Measurements from ENCODE around the gene LDLRAD2. TPM values are rescaled to one million over a fixed set of nuclear protein-coding genes. Genes with fewer than 3 reads are reported as not detected.
"Not testable (repeated sequence)": the region's sequence is repeated elsewhere in the genome, so short reads cannot be mapped to it uniquely, and the experiment has no call there.

The LDLRAD2 gene
- total RNA-seq, 1 donor from 2014 or later = 0.10 TPM

DNA sequence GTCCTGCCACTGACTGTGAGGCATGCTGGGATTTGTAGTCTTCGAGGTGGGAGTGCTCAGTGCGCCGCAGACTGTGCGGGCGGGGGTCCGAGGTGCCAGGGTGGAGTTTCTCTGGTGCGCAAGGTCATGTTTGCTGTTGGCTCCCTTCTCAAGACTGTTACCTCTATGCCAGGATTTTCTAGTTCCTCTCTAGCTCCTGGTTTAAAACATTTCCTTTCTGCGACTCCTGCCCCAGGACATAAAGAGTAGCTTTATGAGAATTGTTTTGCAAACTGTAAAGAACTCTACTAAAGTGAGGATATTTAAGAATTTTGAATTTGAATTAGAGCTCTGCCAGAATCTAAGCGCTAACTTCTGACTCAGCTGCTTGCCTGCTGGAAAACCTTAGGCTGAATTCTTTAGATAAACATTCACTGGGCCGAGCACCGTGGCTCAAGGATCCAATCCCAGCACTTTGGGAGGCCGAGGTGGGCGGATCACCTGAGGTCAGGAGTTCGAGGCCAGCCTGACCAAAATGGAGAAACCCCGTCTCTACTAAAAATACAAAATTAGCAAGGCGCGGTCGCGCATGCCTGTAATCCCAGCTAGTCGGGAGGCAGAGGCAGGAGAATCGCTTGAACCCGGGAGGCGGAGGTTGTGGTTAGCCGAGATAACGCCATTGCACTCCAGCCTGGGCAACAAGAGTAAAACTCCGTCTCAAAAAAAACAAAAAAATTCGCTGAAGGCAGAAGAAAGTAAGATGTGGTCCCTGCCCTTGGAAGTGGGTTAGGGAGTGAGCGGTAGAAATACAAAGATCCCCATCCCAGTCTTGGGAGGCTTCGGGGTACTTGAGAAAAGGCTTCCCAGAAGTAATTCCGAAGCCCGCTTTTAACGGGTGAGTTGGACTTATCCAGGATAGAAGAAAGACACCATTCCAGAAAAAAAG is 28.1 kb upstream of the LDLRAD2 start:
- DNase-seq = no peak

DNA sequence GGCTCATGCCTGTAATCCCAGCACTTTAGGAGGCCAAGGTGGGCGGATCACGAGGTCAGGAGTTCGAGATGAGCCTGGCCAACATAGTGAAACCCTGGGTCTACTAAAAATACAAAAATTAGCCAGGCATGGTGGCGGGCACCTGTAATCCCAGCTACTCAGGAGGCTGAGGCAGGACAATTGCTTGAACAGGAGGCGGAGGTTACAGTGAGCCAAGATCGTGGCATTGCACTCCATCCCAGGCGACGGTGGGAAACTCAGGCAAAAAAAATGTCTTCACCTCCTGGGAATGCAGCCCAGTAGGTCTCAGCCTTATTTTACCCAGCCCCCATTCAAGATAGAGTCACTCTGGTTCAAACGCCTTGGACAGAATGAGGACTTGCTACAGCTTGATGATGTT is 26.3 kb upstream of the LDLRAD2 start:
- DNase-seq = not testable (repeated sequence)

DNA sequence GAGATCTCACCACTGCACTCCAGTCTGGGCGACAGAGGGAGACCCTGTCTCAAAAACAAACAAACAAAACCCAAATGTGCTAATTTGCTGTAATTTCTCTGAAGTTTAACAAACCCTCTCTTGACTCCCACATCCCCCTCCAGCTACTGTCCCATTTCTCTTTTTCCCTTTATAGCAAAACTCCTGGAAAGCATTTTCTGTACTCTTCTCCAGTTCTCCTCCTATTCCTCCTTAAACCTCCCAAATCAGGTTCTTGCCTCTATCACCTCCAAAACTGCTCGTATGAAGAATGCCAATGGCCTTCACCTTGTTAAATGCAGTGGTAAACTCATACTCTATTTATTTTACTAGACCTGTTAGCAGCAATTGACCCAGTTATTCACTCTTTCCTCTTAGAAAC is 25.4 kb upstream of the LDLRAD2 start:
- DNase-seq = no peak

- no peak for DNase-seq
Observed at GRCh38 chr1:21793104-21793503, 19.0 kb upstream of the LDLRAD2 start.

GRCh38 chr1:21794656-21795055 is 17.4 kb upstream of the LDLRAD2 start:
- no peak for DNase-seq

GRCh38 chr1:21795075-21795474 is 17.0 kb upstream of the LDLRAD2 start:
- DNase-seq = no peak

GRCh38 chr1:21799730-21800129 is 12.3 kb upstream of the LDLRAD2 start:
- DNase-seq = no peak

GRCh38 chr1:21801100-21801499 is 11.0 kb upstream of the LDLRAD2 start:
- no peak for DNase-seq

DNA sequence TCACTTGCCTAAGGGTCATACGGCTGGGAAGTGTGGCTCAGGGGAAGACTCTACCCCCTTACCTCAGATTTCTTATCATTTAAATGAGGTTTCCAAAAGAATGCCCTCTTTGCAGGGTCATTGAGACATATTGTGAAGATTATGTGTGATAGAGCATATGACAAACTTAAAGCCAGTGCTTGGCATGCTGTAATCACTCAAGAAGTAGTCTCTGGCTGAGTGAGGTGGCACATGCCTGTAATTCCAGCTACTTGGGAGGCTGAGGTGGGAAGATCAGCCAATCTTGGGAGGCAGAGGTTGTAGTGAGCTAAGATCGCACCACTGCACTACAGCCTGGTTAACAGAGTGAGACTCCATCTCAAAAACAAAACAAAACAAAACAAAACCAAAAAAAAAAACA is 7.5 kb upstream of the LDLRAD2 start:
- no peak for DNase-seq

DNA sequence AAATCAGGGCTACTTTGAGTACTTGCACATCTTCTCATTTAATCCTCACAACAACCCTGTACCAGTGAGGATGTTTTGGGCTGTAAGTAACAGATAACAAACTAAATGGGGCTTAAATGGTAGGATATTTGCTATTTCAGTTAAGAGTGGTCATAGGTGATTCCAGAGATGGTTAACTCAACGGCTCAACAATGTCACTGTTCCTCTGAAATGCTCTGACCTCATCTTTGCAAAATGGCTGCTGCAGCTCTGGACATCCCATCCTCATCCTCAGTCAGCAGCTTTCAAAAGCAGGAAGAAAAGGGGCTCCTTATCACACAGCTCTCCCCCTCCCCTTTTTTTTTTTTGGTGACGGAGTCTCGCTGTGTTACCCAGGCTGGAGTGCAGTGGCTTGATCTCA is 1.5 kb downstream of the LDLRAD2 start:
- no peak for DNase-seq

DNA sequence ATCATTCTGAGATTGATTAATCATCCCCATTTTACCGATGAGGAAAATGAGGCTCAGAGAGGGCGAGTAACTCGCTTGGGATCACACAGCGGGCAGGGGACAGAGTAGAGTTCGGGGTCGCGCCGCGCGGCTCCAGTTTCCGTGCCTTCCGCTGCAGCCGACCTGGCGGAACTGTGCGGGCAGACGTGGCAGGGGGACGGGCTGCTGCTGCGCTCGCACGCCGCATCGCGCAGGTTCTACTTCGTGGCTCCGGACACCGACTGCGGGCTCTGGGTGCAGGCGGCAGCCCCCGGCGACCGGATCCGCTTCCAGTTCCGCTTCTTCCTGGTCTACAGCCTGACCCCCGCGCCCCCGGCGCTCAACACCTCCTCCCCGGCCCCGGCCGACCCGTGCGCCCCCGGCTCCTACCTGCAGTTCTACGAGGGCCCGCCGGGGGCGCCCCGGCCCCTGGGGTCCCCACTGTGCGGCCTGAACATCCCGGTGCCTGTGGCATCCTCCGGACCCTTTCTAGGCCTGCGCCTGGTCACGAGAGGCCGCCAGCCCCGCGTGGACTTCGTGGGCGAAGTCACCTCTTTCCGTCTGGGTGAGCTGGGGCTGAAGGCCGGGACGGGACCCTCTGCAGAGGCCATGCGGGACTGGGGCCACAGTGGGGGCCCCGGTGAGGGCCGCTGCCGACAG is 2.3 kb downstream of the LDLRAD2 start:
- no peak for DNase-seq

DNA sequence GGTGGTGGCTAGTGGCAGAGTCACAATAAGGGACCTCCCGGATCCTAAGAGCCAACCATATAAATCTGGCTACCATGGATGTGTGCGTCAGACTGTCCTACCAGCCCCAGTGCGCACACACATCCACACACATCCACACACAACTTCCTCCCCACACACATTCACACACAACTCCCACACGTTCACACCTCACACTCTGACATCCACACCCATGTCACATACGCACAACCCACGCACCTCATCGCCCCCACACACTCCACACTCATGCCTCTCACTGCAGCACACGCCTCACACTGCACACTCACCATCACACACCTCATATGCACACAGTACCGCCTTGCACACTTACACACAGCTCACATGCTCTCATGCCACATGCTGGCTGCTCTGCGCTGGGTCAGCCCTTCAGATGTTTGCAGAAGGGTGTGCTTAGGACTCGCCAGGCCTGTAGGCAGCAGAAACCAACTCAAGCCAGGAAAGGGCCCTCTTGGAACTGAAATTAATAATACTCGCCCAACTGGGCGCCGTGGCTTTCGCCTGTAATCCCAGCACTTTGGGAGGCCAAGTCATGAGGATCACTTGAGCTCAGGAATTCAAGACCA is 3.0 kb downstream of the LDLRAD2 start:
- DNase-seq = no peak

- no peak for DNase-seq
Observed at GRCh38 chr1:21815724-21816321, 3.8 kb downstream of the LDLRAD2 start.

GRCh38 chr1:21816602-21817302 is 4.7 kb downstream of the LDLRAD2 start:
- no peak for DNase-seq

DNA sequence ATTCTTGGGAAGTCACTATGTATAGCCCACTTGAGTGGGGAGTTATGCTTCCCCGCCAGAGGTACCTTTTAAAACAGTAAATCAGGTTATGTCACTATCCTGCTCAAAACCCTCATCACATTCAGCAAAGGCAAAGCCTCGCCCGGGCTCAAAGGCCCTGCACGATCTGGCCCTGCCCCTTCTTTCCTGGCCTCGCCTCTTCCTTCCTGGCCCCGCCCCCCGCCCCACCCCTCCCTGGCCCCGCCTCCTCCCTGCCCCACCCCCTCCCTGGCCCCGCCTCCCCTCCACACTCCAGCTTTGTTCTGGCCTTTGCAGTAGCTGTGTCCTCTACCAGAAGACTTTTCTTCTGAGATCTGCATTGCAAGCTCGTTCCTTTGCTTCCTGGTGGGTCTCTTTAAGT is 6.6 kb downstream of the LDLRAD2 start:
- DNase-seq = no peak

- DNase-seq = no peak
Observed at GRCh38 chr1:21820597-21821232, 8.7 kb downstream of the LDLRAD2 start.

DNA sequence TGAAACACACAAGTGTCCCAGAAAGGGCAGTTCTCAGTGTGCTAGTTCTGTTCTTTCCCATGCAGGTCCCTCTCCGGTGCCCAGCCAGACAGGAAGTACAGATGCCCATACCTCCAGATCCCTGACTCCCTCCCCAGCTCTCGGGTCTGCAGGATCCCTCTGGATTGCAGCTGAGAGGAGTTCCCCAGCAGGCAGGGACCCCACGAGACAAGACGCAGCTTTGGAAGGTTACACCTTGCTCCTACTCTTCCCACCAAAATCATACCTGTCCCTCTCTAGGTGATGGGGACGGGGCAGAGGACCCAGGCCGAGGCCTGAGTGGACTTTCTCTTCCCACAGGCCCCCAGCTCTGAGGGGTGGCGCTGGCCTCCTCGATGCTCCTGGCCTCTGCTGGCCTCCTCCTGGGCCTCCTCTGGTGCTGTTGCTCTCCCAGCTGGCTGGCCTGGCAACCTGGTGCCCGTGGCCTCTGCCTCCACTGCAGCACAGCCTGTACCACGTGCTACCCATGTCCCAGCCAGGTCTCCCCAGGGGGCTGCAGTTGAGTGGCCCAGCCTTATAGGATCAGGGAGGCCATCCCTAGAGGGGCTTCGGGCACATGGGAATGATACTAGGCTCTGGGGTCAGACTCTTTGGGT is 9.4 kb downstream of the LDLRAD2 start:
- DNase-seq = no peak

DNA sequence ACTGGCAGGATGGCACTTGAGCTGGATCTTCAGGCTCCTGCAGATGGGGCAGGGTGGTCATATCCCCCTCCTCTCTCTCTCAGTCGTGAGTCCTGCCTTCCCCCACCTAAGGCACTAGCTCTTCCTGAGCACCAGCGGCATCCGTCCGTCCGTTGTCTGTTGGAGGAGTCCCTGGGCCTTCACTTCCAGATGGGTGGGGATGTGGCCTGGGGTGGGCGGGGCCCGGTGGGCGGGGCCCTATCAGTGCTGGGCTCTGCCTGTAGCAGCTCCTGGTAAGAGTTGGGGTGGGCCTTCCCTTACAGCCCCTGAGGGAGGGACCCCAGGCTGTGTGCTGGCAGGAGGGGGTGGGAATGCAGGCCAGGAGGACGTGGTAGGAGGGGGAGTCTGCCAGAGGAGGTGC is 10.3 kb downstream of the LDLRAD2 start:
- DNase-seq = no peak

DNA sequence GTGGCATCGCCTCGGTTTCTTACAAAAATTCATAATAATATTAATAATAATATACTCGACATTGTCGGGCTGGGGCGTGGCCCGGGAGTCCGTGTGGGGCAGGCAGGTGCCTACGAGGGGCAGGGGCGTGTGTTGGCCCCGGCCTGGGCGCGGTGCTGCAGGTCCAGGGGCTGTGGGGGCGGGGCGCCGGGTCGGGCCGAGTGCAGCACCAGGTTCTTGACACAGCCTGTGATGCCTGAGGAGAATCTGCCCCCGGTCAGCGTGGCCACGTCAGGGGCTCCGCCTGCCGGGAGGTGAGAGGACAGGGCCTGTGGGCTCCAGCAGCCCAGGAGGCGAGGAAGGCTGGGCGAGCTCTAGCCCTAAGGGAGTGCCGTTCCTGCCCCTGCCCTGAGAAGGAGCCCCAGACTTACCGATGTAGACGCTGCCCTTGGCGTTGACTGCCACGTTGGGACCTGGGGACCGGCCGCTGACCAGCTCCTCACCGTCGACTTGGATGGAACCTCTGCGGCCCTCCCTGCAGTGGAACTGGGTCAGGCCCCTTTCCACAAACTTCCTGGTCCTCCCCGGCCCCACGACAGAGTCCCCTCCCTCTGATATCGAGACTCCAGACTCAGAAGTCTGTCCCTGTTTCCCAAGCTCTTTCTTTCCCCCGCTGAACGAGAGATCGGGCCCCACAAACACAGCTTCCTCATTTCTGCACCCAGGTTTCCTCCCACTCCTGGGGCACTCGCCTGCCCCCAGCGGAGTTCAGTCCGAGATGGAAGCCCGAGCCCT is 11.3 kb downstream of the LDLRAD2 start:
- DNase-seq = no peak

- no peak for DNase-seq
Observed at GRCh38 chr1:21823980-21824702, 12.1 kb downstream of the LDLRAD2 start.

All from skin of body (tissue), 2 donors.